NCI-H460 (cell line): Measurements from ENCODE around the gene GPS2. TPM values are rescaled to one million over a fixed set of nuclear protein-coding genes. Genes with fewer than 3 reads are reported as not detected.

Source experiments
- DNase-seq: peaks from one replicate; pipeline ENCODE4 v3.0.0-alpha.2; 2016; ENCODE audit warnings: low read depth; ENCODE audit errors: extremely low read depth
- total RNA-seq: library from RNA; depleted of rRNA; stranded (reverse); fragments of >200 nt; shearing (Covaris generic); gene quantifications from 2 replicates; pipeline ENCODE4 v1.2.3, GENCODE V29; 2014

The GPS2 gene
- total RNA-seq, 1 experiment from 2014 or later: 64.2 TPM

DNA sequence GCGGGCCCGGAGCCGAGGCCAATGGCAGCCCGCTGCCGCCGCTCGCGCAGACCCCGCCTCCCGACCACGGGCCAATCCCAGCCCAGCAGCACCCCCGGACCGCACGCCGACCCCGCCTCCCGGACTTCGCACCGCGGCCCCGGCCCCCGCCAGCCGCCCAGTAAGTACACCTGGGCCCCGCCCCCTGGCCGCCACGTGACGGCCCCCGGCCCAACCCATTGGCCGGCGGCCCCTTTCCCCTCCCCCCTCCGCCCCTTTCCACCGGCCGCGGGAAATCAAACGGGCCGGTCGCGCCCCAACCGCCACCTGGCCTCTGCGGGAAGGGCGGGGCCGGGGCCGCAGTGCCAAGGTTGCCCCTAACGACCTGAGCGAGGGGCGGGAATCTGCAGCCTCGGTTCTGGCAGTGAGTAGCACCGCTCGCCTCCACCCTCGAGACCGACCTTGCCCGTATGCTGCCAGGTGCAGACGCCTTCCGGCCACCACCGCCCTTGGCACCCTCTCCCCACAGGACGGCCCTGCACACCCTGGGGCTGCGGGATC is 20.5 kb downstream of the GPS2 start, which contains the start of gene YBX2:
Gene YBX2, minus strand, starts transcription at position 26 of the 540 bp plus-strand sequence. CDS start 139 bp downstream, outside the sequence.
- DNase-seq: no peak

- DNase-seq: no peak
Measured at GRCh38 chr17:7293816-7294613, 21.1 kb downstream of the GPS2 start.

DNA sequence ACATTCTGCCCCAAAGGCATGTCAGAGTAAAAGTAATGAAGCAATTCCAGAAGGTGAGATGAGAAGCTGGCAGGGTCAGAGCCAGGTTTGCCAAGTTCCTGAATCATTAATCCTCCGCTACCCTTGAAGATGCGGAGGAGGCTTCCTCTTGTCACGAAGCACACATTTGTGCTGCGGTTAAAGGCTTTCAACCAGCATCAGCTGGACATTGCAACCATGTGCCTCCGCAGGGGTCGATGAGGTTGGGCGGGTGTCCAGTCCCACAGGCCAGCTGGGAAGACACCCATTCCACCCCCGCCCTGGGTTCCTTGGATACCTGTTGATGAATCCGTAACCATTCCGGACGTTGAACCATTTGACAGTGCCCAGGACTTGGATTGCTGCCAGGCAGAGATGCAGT is 22.0 kb downstream of the GPS2 start:
- no peak for DNase-seq

GRCh38 chr17:7292729-7293128 is 22.4 kb downstream of the GPS2 start:
- no peak for DNase-seq

- DNase-seq: no peak
Measured at GRCh38 chr17:7292194-7292593, 23.0 kb downstream of the GPS2 start.

- no peak for DNase-seq
Measured at GRCh38 chr17:7290685-7291084, 24.5 kb downstream of the GPS2 start.

GRCh38 chr17:7290166-7290565 is 25.0 kb downstream of the GPS2 start:
- DNase-seq: no peak

DNA sequence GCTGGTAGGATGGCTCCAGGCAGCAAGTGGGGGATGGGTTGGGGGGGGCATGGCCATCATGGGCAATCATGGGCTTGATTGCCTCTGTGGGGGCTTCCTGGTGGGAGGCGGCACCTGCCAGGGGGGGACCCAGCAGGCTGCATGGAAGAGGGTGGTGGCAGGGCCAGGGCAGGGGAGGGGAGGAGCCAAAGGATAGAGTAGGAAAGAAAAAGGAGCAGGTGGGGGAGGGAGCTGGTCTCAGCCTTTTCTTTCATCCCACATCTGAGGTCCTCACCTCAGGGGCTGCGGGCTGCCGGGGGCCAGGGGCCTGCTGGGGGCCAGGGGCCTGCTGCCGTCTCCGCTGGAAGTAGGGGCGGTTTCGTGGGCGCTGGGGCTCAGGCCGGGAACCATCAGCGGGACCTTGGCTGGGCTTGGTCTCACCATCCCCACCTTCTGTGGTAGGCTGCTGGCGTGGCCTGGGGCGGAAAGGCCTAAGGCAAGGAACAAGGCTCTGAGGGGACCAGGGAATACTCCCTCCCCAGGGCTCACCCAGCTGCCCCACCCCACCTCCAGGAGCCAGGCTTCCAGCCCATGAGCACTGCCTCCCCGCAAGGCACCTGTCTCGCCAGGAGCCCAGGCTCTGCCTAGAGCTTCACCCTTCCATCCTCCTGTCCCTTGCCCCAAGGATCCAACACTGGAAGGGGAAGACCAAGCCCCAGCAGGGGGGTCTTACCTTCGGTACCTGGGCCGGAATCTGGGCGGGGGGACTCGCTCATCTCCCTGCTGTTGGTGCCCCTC is 25.7 kb downstream of the GPS2 start:
- DNase-seq: no peak

DNA sequence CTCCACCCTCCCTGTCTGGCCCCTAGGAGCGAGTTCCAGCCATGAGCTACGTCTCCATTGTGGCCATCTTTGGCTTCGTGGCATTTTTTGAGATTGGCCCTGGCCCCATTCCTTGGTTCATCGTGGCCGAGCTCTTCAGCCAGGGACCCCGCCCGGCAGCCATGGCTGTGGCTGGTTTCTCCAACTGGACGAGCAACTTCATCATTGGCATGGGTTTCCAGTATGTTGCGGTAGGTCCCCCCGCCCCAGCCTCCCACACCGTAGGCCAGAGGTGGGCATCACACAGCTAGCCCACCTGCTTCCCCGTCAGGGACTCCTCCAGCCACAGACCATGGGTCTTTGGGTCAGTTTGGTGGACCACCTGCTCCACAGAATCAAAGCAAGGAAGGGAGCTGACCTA is 29.5 kb downstream of the GPS2 start:
- DNase-seq: no peak

GRCh38 chr17:7284911-7285310 is 30.2 kb downstream of the GPS2 start:
- DNase-seq: no peak

DNA sequence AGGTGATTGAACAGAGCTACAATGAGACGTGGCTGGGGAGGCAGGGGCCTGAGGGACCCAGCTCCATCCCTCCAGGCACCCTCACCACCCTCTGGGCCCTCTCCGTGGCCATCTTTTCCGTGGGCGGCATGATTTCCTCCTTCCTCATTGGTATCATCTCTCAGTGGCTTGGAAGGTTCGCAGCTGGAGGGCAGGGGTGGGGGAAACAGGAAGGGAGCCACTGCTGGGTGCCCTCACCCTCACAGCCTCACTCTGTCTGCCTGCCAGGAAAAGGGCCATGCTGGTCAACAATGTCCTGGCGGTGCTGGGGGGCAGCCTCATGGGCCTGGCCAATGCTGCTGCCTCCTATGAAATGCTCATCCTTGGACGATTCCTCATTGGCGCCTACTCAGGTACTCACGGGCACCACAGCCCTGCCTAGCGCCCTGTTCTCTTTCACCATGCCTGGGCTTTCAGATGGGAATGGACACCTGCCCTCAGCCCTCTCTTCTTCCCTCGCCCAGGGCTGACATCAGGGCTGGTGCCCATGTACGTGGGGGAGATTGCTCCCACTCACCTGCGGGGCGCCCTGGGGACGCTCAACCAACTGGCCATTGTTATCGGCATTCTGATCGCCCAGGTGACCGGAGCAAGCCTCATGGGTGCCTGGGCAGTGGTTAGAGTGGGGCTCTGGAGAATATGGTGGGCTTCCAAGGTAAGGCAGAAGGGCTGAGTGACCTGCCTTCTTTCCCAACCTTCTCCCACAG is 31.5 kb downstream of the GPS2 start:
- no peak for DNase-seq

DNA sequence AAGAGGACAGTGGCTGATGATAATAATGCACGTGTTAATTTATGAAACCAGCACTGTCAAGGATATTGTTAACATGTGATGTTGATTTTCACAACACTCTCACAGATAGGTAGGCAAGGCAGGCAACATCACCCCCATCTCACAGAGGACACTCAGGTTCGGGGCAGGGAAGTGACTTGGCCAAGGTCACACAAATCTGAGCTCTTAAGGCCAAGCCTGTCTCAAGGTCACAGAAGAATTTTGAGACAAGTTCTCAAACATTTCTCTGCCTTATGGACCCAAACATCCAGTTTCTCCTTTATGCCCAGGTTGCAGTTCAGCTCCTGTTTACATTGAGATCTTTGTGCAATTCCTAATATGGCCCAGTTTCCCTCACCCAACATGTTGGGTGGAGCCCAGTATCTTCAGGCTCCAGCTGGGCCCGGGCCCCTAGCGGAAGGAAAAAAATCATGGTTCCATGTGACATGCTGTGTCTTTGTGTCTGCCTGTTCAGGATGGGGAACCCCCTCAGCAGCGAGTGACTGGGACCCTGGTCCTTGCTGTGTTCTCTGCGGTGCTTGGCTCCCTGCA is 32.3 kb downstream of the GPS2 start:
- DNase-seq: no peak

DNA sequence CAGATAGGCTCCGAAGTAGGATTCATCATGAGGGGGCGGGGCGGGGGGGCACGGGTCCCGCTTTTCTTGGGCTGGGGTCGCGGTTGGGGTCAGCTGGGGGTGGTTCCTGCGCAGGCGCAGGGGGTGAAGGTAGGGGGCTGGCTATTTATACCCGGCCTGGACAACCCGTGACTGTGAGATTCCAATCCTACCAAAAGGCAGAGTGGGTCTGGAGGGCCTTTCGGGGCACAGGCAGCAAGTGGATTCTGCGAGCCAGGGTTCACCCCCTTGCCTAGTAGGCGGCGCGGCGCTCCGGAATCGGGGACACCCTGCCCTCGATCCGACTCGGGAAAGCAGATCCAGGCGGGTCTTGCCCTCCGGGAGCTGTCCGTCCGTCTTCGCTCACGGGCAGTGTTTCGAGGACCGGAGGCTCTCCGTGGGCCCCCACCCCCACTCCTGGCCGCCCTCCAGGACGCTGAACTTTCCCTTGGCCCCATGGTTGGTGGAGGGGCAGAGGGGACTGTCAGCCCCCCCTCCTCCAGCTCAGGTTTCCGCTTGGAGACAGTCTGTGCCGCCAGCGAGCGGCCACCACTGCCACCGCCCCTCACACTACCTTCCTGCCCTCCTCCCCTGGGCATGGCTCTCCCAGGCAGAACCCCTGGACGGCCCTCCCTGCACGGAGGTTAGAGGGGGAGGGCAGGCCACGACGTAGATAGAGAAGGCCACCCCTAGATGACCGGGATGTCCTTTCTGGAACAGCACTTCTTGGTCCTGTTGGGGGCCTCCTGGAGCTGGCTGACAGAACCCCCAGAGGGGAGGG is 33.0 kb downstream of the GPS2 start:
- no peak for DNase-seq

- peak; percentile 96 for DNase-seq
Measured at GRCh38 chr17:7281074-7281952, 33.8 kb downstream of the GPS2 start, which contains the start of gene SLC2A4. TSS of gene SLC2A4 (plus strand) at chr17:7281718. CDS start at chr17:7281935, 217 bp downstream.

DNA sequence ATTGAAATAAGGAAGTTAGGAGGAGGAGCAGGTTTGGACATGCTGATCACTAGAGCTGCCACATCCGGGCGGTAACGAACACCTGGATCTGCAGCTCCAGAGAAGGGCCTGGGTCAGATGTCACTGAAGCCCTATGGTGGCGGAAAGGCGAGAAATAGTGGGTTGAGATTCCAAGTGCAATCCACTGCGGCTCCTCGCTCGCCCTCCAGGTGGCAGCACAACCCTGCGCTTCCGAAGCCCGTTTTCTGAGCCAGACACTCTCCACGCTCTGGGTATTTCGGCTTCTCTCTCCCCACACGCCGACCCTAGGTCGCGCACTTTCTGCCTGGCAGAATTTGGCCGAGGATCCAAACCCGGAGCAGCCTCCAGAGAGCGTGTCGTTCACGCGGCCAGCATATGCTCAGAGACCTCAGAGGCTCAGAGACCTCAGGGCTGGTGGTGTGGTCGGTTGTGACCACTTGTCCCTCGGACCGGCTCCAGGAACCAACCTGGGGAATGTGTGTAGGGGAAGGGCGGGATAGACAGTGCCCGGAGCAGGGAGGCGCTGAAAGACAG is 34.6 kb downstream of the GPS2 start:
- peak; percentile 81 for DNase-seq

DNA sequence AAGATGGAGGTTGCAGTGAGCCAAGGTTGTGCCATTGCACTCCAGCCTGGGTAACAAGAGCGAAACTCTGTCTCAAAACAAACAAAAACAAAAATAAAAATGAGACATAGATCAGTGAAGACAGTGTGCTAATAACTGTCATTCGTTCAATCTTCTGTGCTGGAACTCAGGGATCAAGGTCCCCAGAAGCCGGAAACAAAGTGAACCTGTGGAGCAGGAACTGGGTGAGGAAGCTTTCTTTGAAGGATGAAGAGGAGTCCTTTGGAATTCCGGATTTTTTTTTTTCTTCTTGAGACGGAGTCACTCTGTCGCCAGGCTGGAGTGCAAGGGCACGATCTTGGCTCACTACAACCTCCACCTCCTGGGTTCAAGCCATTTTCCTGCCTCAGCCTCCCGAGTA is 35.7 kb downstream of the GPS2 start:
- DNase-seq: no peak

DNA sequence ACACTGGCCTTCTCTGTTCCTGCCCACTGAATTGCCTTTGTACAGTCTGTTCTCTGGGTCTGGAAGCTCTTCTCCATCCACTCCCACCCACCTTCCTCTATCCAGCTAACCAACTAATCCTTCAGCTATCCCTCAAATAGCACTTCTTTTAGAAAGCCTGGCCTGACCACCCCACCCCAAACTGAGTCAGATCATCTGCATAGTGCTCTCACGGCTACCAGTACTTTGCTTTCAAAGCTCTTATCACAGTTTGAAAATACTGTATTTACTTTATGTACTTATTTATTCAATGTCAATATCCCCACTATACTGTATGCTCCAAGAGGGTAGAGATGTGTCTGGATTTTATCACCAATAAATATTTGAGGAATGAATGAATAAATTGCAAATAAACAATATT is 48.4 kb downstream of the GPS2 start:
- DNase-seq: no peak

GRCh38 chr17:7263801-7264078 is 51.4 kb downstream of the GPS2 start:
- no peak for DNase-seq
